Measurements from ENCODE around the gene IGLL5. TPM values are rescaled to one million over a fixed set of nuclear protein-coding genes. Genes with fewer than 3 reads are reported as not detected.

The IGLL5 gene
- total and polyA plus RNA-seq, 7 donors = 0.06 to 0.50 (median 0.45) TPM; not detected in 4

GRCh38 chr22:22866381-22867111, 21.1 kb upstream of the IGLL5 start:
- Histone ChIP-seq H3K36me3 (ENCODE audit: insufficient read depth in 1 of 2, low read depth in 1 of 2) (no peaks in the 10 kb centered on the region), H3K4me3 (no peak overlapping the region), H3K27me3 (ENCODE audit: insufficient read depth in 3 of 3, low read length in 2 of 3) (no peaks in the 10 kb centered on the region), H3K9me3 (no peaks in the 10 kb centered on the region), H3K27ac (no peak overlapping the region), H3K4me1 (no peaks in the 10 kb centered on the region)
- TF ChIP-seq CTCF (IDR thresholded peaks at IDR 0.05) = no peak
- WGBS, 3 donors = 41 to 46% (median 42%) methylated on average over 8 of the region's 8 CpGs
- ATAC-seq (no peak), DNase-seq (no peak)
- intact Hi-C loops (cut with DNase I) = no loop called here

GRCh38 chr22:22867996-22868715, 19.5 kb upstream of the IGLL5 start:
- 83 to 89% (median 84%) methylated on average over 6 of the region's 6 CpGs for WGBS, 3 donors
- no peak for TF ChIP-seq CTCF (IDR thresholded peaks at IDR 0.05)
- Histone ChIP-seq H3K4me1 (no peaks in the 10 kb centered on the region), H3K36me3 (ENCODE audit: insufficient read depth in 1 of 2, low read depth in 1 of 2) (no peaks in the 10 kb centered on the region), H3K27ac (no peak overlapping the region), H3K4me3 (no peak overlapping the region), H3K27me3 (ENCODE audit: insufficient read depth in 3 of 3, low read length in 2 of 3) (no peaks in the 10 kb centered on the region), H3K9me3 (no peaks in the 10 kb centered on the region)
- ATAC-seq (no peak), DNase-seq (no peak)
- intact Hi-C loops (cut with DNase I) = no loop called here

GRCh38 chr22:22870577-22871404, 16.8 kb upstream of the IGLL5 start:
- no peaks in the 10 kb centered on the region for H3K36me3 ChIP-seq (ENCODE audit: insufficient read depth in 1 of 2, low read depth in 1 of 2)
- no peaks in the 10 kb centered on the region for H3K27me3 ChIP-seq (ENCODE audit: insufficient read depth in 3 of 3, low read length in 2 of 3)
- no peaks in the 10 kb centered on the region for H3K4me1 ChIP-seq
- no peak for TF ChIP-seq CTCF (IDR thresholded peaks at IDR 0.05)
- no peak overlapping the region for H3K27ac ChIP-seq
- DNase-seq (no peak), ATAC-seq (no peak)
- intact Hi-C loops (cut with DNase I) = loop anchor here in 1 of 2 donors (10.0 kb wide), 1 partner anchor 276 kb away; no protein-coding TSS in a partner anchor
- peaks cover 5% of the 10 kb centered on the region for H3K9me3 ChIP-seq
- H3K4me3 ChIP-seq = no peak overlapping the region
- WGBS, 3 donors = 64 to 70% (median 64%) methylated on average over 8 of the region's 8 CpGs

GRCh38 chr22:22871536-22872278, 15.9 kb upstream of the IGLL5 start:
- Histone ChIP-seq H3K9me3 (peaks cover 5% of the 10 kb centered on the region), H3K27me3 (ENCODE audit: insufficient read depth in 3 of 3, low read length in 2 of 3) (no peaks in the 10 kb centered on the region), H3K4me3 (no peak overlapping the region), H3K27ac (no peak overlapping the region), H3K4me1 (no peaks in the 10 kb centered on the region), H3K36me3 (ENCODE audit: insufficient read depth in 1 of 2, low read depth in 1 of 2) (no peaks in the 10 kb centered on the region)
- WGBS, 3 donors = 87 to 94% (median 89%) methylated on average over 10 of the region's 10 CpGs
- no peak for TF ChIP-seq CTCF (IDR thresholded peaks at IDR 0.05)
- intact Hi-C loops (cut with DNase I) = loop anchor here in 1 of 2 donors (10.0 kb wide), 1 partner anchor 277 kb away; no protein-coding TSS in a partner anchor
- no peak for ATAC-seq
- DNase-seq = no peak

Measured in psoas muscle (tissue), 8 donors.